ENCODE data around the gene NAGK.
"Not testable (repeated sequence)": the region's sequence is repeated elsewhere in the genome, so short reads cannot be mapped to it uniquely, and the experiment has no call there.

The NAGK gene

DNA sequence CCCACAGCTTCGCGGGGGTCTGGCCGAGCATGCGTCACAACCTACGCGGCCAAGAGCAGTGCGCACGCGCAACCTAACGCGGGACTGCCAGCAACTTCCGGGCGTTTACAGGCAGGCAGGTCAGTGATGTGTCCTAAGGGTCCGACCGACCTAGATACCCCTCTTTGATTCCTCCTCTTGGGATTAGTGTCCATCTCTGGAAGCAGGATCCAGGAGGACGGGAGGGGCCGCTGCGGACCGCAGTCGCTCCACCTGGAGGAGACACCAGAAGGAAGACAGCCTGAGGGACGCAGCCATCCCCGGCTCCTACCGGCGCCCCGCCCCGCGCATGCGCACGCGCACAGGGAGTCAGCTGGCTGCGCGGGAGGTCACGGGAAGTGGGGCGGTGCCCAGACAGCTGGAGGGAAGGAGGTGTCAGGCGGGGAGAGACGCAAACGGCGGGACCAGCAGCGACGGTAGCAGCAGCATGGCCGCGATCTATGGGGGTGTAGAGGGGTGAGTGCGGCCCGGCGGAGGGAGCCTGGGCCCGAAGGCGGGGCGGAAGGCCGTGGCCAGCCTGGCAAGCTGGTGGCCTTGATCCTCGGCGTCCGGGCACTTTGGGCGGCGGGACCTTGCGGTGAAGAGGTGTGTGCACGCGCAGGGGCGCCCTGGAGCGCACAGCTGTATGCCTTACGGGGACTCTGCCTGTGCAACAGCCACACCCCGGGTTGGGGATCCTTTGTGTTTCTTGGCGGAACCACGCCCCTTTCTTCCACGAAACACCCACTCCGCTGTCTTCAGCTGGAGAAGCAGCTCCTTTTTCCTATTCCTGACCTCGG, at the start of gene NAGK:
Gene NAGK (plus strand): TSS at position 431 of the 818 bp plus-strand sequence. CDS start 36 bp downstream, at position 467.
- DNase-seq: peak; percentile 90

DNA sequence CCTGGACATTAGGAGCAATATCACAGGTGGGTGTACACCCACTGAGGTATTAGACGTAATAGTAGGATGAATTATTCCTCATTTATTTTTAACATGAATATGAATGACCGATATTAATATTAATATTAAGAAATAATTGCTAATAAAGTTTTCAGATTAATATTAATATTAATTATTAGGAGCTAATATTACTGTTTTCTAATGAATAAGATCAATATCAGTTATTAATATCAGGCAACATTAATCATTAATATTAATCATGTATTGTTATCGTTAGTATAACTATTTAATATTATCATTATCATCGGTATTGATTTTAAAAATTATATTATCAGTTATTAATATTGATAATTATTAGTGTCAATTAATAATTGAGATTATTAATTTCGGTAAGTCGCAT, 48.5 kb upstream of the NAGK start:
- DNase-seq: not testable (repeated sequence)

DNA sequence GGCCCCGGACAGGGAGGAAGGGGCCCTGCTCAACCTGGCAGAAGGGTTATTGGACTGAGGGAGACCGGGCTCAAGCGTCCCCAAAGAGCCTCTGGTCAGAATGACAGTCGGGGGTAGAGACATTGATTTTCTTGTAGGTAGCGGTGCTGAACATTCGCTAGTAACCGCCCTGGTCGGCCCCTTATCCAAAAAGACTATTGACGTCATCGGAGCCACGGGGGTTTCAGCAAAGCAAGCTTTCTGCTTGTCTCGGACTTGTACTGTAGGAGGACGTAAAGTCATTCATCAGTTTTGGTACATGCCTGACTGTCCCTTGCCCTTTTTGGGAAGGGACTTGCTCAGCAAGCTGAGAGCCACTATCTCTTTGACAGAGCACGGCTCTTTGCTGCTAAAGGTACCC, 47.1 kb upstream of the NAGK start:
- not testable (repeated sequence) for DNase-seq

DNA sequence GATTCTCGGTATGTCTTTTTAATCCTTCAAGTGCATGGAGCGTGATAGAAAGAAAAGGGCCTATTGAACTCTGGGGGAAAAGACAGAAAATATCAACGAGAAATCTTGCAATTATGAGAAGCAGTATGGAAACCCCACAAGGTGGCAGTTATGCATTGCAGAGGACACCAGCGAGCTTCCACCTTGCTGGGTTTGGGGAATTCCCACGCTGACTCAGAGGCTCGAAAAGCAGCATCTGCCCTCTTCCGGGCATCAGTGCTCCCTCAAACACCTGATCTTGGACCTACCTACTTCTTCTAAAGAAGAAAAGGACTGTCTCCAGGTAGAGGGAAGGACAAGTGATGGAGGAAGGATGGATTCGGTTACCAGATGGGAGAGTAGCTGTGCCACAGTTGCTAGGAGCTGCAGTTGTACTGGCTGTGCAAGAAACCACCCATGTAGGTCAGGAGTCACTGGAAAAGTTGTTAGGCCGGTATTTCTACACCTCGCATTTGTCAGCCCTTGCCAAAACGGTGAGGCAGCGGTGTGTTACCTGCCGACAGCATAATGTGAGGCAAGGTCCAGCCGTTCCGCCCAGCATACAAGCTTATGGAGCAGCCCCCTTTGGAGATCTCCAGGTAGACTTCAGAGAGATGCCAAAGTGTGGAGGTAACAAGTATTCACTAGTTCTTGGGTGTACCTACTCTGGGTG, 44.8 kb upstream of the NAGK start:
- not testable (repeated sequence) for DNase-seq

DNA sequence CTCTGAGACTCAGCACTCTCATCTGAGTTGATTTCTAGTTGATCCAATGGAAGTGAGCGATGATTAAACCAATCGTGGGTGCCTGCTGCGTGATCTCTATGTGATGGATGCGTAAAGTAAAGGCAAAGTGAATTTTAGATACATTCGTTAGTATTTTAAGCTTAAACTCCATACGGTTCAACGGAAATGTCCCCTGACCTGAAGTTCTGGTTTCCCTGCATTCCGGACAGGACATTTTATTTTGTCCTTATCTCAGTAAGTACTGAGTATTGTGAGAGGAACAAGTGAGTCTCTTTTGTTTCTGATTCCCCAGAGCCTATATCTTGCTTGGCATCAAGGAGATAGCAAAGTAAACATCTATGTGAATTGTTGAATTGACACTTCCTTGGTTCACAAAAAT, 32.2 kb upstream of the NAGK start:
- not testable (repeated sequence) for DNase-seq

DNA sequence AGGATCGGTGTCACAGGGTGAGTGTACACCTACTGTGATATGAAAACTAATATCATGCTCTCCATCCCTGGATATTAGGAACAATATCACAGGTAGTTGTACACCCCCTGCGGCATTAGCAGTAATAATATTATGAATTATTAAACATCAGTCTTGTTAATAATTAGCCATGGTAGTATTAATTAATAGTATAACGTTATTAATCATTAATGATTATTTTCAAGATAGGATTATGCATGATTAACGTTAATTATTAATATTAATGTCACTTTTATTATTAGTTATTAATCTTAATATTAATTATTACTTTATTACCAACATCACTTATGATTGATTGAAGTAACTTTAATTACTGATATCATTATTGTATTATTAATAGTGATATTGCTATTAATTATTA, 26.2 kb upstream of the NAGK start:
- no peak for DNase-seq

DNA sequence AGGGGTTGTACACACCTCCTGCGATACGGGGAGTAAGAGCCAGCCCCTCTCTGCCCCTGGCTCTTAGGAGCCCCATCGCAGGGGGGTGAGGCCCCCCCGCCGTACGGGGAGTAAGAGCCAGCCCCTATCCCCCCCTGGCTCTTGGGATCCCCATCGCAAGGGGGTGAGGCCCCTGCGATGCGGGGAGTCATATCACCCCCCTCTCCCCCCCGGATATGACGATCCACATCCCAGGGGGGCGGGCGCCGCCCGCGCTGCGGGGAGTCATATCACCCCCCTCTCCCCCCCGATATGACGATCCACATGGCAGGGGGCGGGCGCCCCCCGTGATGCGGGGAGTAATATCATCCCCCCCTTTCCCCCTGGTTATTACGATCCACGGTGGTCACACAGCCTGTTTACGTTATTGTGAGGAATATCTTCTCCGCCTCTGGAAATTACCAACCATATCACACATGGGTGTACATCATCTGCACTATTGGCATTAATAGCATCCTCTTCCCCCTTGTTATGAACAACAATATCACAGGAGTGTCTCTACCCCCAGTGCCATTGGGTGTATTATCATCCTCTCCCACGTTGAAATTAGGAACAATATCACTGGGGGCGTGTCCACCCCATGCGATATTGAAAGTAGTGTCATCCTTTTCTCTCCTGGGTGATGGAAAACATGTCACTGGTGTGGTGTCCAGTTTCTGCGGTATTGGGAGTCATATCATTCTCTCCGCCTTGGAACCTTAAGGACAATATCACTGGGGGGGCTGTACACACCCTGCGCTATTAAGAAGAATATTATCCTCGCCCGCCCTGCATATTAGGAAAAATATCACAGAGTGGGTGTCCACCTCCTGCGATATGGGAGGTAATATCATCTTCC, 24.7 kb upstream of the NAGK start:
- DNase-seq: no peak

DNA sequence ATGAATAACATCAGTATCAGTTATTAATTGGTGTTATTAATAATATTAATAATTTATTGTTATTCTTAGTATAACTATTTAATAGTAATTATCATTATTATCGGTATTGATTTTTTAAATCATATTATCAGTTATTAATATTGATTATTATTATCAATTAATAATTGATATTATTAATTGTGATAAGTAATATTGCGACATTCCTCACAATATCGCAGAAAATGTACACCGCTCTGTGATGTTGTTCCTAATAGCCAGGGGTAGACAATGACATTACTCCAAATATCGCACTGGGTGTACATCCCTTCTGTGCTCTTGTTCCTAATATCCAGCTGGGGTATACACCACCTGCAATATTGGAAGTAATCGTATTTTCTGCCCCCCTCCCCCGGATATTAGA, 23.3 kb upstream of the NAGK start:
- no peak for DNase-seq

DNA sequence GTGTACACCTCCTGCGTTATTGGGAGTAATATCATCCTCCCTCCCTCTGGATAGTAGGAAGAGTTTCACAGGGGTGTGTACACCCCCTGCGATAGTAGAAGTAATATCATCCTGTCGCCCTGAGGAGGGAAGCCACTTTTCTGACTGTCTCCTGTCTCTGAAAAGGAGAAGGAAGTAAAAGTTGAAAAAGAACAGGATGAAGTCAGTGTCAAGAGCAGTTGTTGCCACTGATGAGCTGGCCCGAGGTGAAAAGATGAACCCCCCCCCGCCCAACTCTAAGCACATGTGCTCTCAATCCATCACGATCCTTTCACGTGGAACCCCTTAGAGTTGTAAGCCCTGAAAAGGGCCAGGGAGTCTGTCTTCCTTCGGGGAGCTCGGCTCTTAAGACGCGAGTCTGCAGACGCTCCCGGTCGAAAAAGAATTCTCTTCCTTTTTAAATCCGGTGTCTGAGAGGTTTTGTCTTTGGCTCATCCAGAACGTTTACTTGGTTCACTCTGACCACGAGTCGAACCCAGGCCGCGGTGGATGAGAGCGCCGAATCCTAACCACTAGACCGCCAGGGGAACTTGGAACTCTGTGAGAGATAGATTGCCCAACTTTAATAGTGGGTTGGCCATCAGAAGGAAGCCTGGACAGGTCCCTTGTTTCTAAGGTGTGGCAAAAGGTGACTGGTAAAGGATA, 22.4 kb upstream of the NAGK start:
- DNase-seq: no peak

DNA sequence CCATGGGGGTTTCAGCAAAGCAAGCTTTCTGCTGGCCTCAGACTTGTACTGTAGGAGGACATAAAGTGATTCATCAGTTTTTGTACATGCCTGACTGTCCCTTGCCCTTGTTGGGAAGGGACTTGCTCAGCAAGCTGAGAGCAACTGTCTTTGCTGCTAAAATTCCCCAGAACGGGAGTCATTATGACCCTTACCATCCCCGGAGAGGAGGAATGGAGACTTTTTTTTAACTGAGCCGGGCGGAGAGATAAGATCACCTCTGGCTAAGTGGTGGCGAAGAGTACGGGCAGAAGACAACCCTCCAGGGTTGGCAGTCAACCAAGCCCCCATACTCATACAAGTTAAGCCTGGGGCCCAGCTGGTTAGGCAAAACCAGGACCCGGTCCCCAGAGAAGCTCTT, 20.4 kb upstream of the NAGK start:
- DNase-seq: no peak

DNA sequence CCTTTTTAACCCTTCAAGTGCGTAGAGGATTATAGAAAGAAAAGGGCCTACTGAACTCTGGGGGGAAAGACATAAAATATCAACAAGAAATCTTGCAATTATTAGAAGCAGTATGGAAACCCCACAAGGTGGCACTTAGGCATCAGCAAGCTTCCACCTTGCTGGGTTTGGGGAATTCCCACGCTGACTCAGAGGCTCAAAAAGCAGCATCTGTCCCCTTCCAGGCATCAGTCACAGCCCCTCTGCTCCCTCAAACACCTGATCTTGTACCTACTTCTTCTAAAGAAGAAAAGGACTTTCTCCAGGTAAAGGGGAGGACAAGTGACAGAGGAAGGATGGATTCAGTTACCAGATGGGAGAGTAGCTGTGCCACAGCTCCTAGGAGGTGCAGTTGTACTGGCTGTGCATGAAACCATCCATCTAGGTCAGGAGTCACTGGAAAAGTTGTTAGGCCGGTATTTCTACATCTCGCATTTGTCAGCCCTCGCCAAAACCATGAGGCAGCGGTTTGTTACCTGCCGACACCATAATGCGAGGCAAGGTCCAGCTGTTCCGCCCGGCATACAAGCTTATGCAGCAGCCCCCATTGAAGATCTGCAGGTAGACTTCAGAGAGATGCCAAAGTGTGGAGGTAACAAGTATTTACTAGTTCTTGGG, 18.6 kb upstream of the NAGK start:
- not testable (repeated sequence) for DNase-seq

DNA sequence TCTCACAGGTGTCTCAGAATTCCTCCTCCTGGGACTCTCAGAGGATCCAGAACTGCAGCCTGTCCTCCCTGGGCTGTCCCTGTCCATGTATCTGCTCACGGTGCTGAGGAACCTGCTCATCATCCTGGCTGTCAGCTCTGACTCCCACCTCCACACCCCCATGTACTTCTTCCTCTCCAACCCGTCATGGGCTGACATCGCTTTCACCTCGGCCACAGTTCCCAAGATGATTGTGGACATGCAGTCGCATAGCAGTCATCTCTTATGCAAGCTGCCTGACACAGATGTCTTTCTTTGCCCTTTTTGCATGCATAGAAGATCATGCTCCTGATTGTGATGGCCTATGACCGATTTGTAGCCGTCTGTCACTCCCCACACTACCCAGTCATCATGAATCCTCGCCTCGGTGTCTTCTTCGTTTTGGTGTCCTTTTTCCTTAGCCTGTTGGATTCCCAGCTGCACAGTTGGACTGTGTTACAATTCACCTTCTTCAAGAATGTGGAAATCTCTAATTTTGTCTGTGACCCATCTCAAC, 13.2 kb upstream of the NAGK start:
- DNase-seq: not testable (repeated sequence)

DNA sequence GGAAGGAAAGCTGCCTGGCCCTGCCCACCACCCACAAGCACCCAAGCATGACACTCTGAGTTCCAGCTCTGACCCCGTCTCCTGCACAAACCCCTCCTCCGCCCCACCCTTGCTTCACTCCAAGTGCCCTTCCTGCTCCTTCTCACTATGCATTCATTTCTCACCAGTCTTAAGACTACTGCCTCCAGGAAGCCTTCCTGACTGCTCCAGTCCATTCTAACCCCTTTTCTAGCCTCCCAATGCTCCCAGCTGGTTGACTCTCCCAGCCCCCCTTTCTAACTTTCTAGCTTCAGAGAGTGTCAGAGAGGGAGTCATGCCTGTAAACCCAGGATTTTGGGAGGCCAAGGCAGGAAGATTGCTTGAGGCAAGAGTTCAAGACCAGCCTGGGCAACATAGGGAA, 8.2 kb upstream of the NAGK start:
- DNase-seq: no peak

DNA sequence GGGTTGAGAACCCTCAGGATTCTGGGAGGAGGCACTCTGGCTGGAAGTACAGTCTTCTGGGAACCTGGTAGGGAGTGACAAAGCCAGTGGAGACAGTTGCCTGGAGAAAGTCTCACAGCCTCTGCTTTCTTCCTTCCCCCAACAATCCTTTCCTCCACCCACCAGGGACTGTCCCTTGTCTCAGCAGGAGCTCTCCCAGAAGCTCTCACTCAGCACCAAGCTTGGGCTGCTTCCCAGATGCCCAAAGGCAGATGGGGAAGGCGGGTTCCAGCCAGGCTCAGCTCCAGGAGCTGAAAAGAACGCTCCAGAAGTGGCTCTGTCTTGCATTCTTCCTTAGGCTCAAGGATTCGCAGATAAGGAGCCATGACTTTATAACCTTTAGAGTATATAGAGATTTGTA, 7.6 kb upstream of the NAGK start:
- DNase-seq: no peak

DNA sequence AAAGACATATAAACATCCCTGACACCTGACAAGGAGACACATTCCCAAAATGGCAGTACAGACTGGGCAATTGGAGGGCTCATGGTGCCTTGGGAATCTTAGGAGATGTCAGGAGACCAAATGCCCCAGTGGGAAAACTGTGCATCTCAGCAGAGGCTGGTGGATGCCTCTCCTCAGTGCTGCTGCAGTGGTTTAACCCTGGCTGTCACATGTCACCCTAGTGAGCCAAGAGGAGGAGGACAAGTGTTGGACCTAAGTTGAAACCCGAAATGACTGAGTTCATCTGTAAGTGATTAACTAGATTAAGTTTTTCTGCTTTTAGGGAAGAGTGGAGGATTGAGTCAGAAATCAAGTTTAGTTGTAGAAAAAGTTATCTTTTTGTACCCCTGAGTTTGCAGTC, 5.2 kb upstream of the NAGK start:
- DNase-seq: no peak

DNA sequence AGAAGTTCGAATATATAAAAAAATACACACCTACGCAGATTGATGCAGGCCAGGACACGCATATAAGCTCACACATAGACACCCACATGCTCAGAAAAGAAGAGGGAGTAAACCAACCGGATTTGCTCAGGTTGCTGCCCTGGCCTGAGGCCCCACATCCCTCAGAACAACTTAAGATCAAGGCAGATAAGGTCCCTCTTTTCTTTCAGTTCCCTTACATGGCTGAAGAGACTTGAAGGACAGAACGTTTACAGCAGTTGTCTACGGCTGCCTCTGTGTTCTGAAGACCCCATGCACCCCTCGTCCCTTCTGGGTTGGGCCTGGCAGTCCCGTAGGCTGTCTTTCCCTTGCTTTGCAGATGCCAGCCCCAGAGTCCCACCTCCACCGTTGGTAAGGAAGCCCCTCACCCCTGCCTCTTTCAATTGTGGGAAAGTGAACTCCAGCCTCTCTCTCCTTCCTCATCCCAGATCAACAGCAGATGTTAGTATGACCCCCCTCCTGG, 4.3 kb upstream of the NAGK start:
- DNase-seq: no peak

DNA sequence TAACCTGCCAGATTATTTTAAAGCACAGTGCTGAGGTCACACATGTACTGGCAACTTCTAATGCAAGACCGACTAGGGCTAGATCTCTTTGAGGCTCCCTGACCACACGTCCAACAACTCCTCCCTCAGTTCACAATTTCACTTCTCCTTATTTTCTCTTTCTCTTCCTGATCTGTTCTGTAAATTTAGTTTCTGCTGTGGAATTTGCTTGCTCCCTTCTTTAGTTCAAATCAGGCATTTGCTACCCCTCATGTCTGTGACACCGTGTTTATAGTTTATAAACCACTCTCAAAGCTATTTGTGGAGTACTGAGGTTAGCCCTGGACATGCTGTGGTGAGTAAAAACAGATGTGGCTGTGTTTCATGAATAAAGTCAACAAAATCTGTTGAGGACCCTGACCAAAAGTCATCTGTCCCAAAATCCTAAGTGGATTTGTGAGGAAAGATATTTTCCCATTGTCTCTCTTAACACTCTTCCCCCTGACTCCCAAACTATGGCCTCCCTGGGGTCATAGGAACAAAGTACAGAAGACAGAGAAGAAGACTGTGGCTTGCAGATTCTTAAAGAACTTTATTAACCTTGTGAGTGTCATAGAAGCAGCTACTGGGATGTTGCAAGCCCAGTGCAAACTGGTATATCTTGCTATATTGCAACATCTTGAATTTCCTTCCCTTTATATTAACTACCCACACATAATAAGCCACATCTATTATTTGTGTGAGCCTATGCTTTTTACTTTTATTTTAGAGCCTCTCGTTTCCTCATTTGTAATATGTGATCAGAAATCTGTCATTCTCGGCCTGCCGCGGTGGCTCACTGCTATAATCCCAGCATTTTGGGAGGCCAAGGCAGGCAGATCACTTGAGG, 3.5 kb upstream of the NAGK start:
- DNase-seq: no peak

DNA sequence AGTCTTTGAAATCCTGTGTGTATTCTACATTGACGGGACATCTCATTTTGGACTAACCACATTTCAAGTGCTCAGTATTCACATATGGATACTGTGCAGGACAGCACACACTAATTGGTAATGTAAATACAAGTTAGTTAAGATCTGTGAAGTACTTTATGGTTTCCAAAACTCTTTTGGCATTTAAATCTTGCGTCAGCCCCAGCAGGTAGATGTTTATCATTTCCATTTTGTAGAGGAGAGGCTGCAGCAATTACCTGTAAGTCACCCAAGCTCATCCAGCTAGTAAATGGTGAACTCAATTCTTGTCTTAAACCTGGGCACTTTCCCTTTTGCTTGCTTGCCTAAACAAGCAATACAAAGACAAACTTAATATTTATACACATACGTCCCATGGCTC, 1.6 kb upstream of the NAGK start:
- no peak for DNase-seq

DNA sequence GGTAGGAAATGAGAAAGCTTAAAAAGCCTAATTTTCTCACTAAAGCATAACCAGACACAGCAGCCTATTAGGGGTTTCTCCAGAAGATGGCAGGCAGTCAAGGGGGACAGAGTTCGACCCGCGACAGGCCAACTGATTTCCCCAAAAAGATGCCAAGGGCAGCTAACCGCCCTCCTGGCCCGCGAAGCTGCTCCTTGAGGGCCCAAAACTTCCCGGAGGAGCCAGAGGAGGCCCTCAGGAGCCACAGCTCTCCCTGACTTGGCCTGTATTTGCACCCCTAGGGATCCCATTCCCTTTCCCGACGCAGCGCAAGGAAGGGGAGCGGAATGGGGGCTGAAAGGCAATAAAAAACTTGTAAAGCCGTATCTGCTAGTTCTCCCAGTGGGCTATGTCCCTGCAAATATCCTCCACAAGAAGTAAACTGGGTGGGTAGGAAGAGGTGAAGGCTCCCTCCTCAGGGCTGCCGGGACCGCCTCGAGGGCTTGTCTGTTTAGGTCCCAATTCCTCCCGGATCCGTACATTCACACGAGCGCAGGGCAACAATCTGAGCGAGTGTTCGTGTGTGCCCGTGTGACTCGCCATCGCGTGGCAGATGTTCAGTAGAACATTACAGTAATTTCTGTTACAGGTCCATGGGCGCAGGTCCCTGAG, 756 bp upstream of the NAGK start:
- DNase-seq: no peak

DNA sequence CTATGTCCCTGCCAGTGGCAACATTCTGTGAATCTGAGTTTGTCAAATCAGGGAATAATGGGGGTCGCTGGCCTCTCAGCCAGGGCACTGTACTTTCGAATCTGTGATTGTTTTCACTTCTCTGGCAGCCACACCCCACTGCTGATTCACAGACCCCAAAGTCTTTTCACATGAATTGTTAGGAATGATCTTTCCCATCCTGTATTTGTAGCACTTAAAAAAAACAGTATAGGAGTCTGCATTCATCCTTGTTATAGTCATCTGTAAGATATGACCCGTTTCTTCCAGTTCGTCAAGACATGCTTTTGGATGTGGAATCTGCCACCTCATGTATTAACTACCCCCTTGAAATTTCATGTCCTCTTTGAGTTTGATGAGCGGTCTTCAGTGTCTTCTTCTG, 928 bp downstream of the NAGK start:
- DNase-seq: no peak

Data from NCI-H1105 treated with DMSO at 0.1 percent for 48 hours (cell line).